Lower leg skin (tissue), 3 donors: Measurements from ENCODE around the gene TRPC5OS.

ENCODE experiments used
- CTCF ChIP-seq, 3 donors: fragments of 450-650 bp; IDR thresholded peaks; one replicate each; pipeline ENCODE4 v1.5.1; 2016; ENCODE audit warnings: antibody characterized with exemption in 3 of 3, mild to moderate bottlenecking in 3 of 3, moderate library complexity in 2 of 3
- POLR2A ChIP-seq, 2 donors: fragments of 450-650 bp; IDR thresholded peaks; one replicate each; pipeline ENCODE4 v1.6.1; 2016 to 2017; ENCODE audit warnings: antibody characterized with exemption in 2 of 2, mild to moderate bottlenecking in 1 of 2, moderate library complexity in 1 of 2

DNA sequence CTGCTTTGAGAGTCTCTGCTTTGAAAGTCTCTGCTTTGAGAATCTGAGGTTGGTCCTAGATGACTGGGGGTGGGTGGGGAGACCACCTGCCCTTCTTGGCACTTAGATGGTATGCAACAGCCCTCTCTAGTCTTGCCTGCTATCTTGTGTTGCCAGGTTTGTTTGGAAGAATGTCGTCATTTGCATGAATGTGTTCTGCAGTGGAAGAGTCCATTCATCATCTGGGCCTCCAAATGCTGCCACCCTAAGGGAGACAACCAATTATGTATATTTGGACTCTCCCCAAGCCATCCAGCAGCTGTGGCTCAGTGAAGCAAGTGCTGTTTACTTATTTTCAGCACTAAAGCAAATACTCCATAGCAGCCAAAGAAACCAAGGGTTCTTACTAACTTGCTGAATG lies 44.6 kb upstream of the TRPC5OS start:
- TF ChIP-seq CTCF (IDR thresholded peaks at IDR 0.05), result no peak
- no peak for TF ChIP-seq POLR2A (IDR thresholded peaks at IDR 0.05)
